ENCODE results near the gene CIB1. TPM values are rescaled to one million over a fixed set of nuclear protein-coding genes. Genes with fewer than 3 reads are reported as not detected.

CIB1 gene
- total RNA-seq, 1 experiment from 2014 or later, result 23.0 TPM

DNA sequence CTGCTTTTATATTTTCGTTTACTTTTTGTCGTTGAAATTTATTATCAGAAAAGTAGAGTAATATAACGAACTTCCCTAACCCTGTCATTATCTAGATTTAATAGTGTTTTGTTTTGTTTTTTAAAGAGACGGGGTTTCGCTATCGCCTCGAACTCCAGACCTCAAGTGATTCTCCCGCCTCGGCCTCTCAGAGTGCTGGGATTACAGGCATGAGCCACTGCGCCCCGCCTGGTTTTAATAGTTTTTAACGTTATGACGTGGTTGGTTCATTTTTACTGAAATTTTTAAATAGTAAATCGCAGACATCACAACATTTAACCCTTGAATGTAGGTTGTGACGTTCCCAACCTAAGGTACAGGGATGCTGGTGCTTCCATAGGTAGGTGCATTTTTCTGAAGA lies 32.7 kb upstream of the CIB1 start:
- Histone ChIP-seq H3K4ac (ENCODE audit: low read depth, low read length) (no peak overlapping the region; the same call in 1 of the 2 replicates), H4K91ac (ENCODE audit: insufficient read length, low read depth, low read length) (no peak overlapping the region), H3K23ac (ENCODE audit: insufficient read length, low read depth, low read length) (no peak overlapping the region), H3K27me3 (ENCODE audit: insufficient read depth, low read length) (no peaks in the 10 kb centered on the region; the same call in 1 of the 2 replicates), H3K18ac (ENCODE audit: insufficient read length, low read depth, low read length) (no peak overlapping the region), H3K4me1 (ENCODE audit: insufficient read depth, low read length) (no peaks in the 10 kb centered on the region; the same call in 1 of the 2 replicates), H3K79me2 (ENCODE audit: insufficient read depth, low read length) (peaks cover 9% of the 10 kb centered on the region; the same call in 1 of the 2 replicates), H3K9ac (ENCODE audit: extremely low read depth, insufficient read length, low read length) (peak overlapping the region; percentile 90), H3K56ac (ENCODE audit: insufficient read length, low read depth, low read length) (no peak overlapping the region), H3K9me3 (ENCODE audit: control insufficient read depth, low read depth, low read length) (no peaks in the 10 kb centered on the region), H3K23me2 (ENCODE audit: insufficient read length, low read depth, low read length, poor library complexity, severe bottlenecking) (peaks cover 8% of the 10 kb centered on the region), H4K5ac (ENCODE audit: insufficient read length, low read depth, low read length) (no peak overlapping the region), H2BK5ac (ENCODE audit: insufficient read length, low read length) (no peak overlapping the region), H4K20me1 (ENCODE audit: control insufficient read depth, insufficient read depth, insufficient read length) (no peaks in the 10 kb centered on the region), H2BK12ac (ENCODE audit: insufficient read length, low read depth, low read length) (no peak overlapping the region), H2AFZ (ENCODE audit: low read length) (no peak overlapping the region), H2BK15ac (ENCODE audit: low read depth, low read length) (no peak overlapping the region), H3K4me2 (ENCODE audit: insufficient read depth, insufficient read length, low read length) (peak overlapping the region; percentile 96), H2BK120ac (ENCODE audit: low read depth, low read length, poor library complexity, severe bottlenecking) (no peak overlapping the region), H3K79me1 (ENCODE audit: insufficient read depth, low read depth, low read length, poor library complexity, severe bottlenecking) (no peaks in the 10 kb centered on the region), H4K8ac (replicated peaks; ENCODE audit: insufficient read length, low read depth, low read length) (no peak overlapping the region), H2BK20ac (ENCODE audit: low read depth, low read length, poor library complexity, severe bottlenecking) (no peak overlapping the region), H2AK5ac (ENCODE audit: insufficient read length, low read length) (no peak overlapping the region), H3K27ac (ENCODE audit: insufficient read length, low read depth, low read length) (no peak overlapping the region), H3T11ph (ENCODE audit: low read length) (no peak overlapping the region), H3K14ac (ENCODE audit: insufficient read depth, low read length) (no peak overlapping the region)
- peaks cover 30 to 37% of the 10 kb centered on the region in 2 experiments for H3K4me1 Mint-ChIP-seq
- no peak overlapping the region; a peak in 2 of 7 replicates for H3K27ac Mint-ChIP-seq
- WGBS (ENCODE audit: extremely low coverage, insufficient read length, low lambda C conversion rate), result no CpG with 5 or more reads among the region's 15 CpGs
- peaks cover 23 to 39% (median 36%) of the 10 kb centered on the region in 3 experiments; a peak in 6 of 7 replicates for H3K36me3 Mint-ChIP-seq (ENCODE audit: insufficient read depth in 1 of 3, low read depth in 3 of 3)
- H3K4me3 Mint-ChIP-seq, result peak overlapping the region; percentile 95 to 96
- DNase-seq, result no peak
- no peaks in the 10 kb centered on the region; the same call in 1 of the 2 replicates for H3K27me3 Mint-ChIP-seq (ENCODE audit: low read depth)
- H3K9me3 Mint-ChIP-seq, result no peaks in the 10 kb centered on the region
- TF ChIP-seq, protein P1, sequence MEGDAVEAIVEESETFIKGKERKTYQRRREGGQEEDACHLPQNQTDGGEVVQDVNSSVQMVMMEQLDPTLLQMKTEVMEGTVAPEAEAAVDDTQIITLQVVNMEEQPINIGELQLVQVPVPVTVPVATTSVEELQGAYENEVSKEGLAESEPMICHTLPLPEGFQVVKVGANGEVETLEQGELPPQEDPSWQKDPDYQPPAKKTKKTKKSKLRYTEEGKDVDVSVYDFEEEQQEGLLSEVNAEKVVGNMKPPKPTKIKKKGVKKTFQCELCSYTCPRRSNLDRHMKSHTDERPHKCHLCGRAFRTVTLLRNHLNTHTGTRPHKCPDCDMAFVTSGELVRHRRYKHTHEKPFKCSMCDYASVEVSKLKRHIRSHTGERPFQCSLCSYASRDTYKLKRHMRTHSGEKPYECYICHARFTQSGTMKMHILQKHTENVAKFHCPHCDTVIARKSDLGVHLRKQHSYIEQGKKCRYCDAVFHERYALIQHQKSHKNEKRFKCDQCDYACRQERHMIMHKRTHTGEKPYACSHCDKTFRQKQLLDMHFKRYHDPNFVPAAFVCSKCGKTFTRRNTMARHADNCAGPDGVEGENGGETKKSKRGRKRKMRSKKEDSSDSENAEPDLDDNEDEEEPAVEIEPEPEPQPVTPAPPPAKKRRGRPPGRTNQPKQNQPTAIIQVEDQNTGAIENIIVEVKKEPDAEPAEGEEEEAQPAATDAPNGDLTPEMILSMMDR (conservative IDR thresholded peaks at IDR 0.05), result no peak

Data from H9 (cell line).